Astrocyte (in vitro differentiated cells and primary cell): Measurements from ENCODE around the gene RTBDN.

Source experiments
- CTCF ChIP-seq: IDR thresholded peaks from 2 replicates; pipeline ENCODE4 v1.5.1; 2011; ENCODE audit warnings: low read depth, mild to moderate bottlenecking, inconsistent platforms, low read length, moderate library complexity; ENCODE audit not compliant: insufficient read depth
- EZH2 ChIP-seq: IDR thresholded peaks from 2 replicates; pipeline ENCODE4 v1.6.1; 2012; ENCODE audit warnings: mild to moderate bottlenecking, low read length, inconsistent platforms; ENCODE audit not compliant: insufficient read depth

GRCh38 chr19:12834566-12834943 is at the start of gene RTBDN:
- TF ChIP-seq CTCF (no peak), EZH2 (peak; percentile 22)
